SU-DHL-6 (cell line): Measurements from ENCODE around the gene SYT7.

ENCODE experiments used
- EZH2phosphoT487 ChIP-seq: fragments of 200-600 bp; sonication (generic), shearing (Covaris generic); conservative IDR thresholded peaks from 2 replicates; pipeline ENCODE4 v1.6.1; 2018; ENCODE audit warnings: mild to moderate bottlenecking, antibody characterized with exemption, low read length, moderate library complexity, mixed read lengths
- TF ChIP-seq, protein P1 (sequence below): fragments of 200-600 bp; sonication (generic); IDR thresholded peaks from one replicate; pipeline ENCODE4 v1.5.1; 2017; ENCODE audit warnings: antibody characterized with exemption, mild to moderate bottlenecking, low read length, moderate library complexity; ENCODE audit not compliant: insufficient read depth, poor library complexity, severe bottlenecking

DNA sequence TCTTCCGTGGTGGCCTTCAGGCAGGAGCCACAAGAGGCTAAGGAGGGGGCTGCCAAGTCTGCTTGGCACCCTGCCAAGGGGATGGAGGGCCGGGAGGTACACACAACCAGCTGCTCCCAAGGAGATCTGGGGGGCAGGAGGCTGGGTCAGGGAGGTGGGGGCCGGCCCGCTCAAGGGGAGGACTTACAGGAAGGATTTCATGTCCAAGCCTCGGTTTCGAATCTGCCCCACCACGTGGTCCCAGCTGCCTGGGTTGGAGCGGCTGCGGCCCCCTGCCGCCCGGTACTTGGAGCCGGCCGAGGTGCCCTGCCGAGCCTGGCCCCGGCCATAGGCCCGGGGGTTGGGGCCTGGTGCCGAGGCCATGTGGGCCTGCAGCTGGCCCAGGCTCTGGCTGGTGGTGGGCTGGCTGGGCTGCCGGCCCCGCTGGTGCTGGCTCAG is 38.8 kb downstream of the SYT7 start:
- TF ChIP-seq, protein P1, sequence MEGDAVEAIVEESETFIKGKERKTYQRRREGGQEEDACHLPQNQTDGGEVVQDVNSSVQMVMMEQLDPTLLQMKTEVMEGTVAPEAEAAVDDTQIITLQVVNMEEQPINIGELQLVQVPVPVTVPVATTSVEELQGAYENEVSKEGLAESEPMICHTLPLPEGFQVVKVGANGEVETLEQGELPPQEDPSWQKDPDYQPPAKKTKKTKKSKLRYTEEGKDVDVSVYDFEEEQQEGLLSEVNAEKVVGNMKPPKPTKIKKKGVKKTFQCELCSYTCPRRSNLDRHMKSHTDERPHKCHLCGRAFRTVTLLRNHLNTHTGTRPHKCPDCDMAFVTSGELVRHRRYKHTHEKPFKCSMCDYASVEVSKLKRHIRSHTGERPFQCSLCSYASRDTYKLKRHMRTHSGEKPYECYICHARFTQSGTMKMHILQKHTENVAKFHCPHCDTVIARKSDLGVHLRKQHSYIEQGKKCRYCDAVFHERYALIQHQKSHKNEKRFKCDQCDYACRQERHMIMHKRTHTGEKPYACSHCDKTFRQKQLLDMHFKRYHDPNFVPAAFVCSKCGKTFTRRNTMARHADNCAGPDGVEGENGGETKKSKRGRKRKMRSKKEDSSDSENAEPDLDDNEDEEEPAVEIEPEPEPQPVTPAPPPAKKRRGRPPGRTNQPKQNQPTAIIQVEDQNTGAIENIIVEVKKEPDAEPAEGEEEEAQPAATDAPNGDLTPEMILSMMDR: no peak
- no peak for TF ChIP-seq EZH2phosphoT487
